K562 (cell line): ENCODE results near the gene PRDX6. TPM values are rescaled to one million over a fixed set of nuclear protein-coding genes. Genes with fewer than 3 reads are reported as not detected.

Experiments used
- ARNT ChIP-seq, 2 experiments: fragments of 450-650 bp; IDR thresholded peaks; 2 replicates each; pipeline ENCODE4 v1.6.1; 2016; ENCODE audit warnings: mild to moderate bottlenecking in 1 of 2
- ERF ChIP-seq: fragments of 450-650 bp; formaldehyde crosslinking; IDR thresholded peaks from 2 replicates; pipeline ENCODE4 v1.4.0; 2020; ENCODE audit warnings: mild to moderate bottlenecking, mixed read lengths
- GATAD2B ChIP-seq: fragments of 450-650 bp; IDR thresholded peaks from 2 replicates; pipeline ENCODE4 v1.6.1; 2017; ENCODE audit warnings: mild to moderate bottlenecking, borderline replicate concordance
- HDAC1 ChIP-seq, 2 experiments: fragments of 450-650 bp; IDR thresholded peaks; 2 replicates each; pipeline ENCODE4 v1.6.1; 2016 to 2017; ENCODE audit warnings: inconsistent platforms in 1 of 2, mild to moderate bottlenecking in 1 of 2, moderate library complexity in 1 of 2
- HDAC2 ChIP-seq: fragments of 450-650 bp; IDR thresholded peaks from 2 replicates; pipeline ENCODE4 v1.6.1; 2016; ENCODE audit warnings: mild to moderate bottlenecking
- HDAC3 ChIP-seq: fragments of 450-650 bp; IDR thresholded peaks from 2 replicates; pipeline ENCODE4 v1.6.1; 2018; ENCODE audit warnings: borderline replicate concordance, mild to moderate bottlenecking, moderate library complexity; ENCODE audit not compliant: partially characterized antibody
- NBN ChIP-seq: fragments of 450-650 bp; IDR thresholded peaks from 2 replicates; pipeline ENCODE4 v1.6.1; 2016; ENCODE audit warnings: low read depth, mild to moderate bottlenecking
- POLR2AphosphoS2 ChIP-seq: IDR thresholded peaks from 2 replicates; pipeline ENCODE4 v1.6.1; 2012; ENCODE audit warnings: low read length, improper control_type of control experiment
- PTBP1 ChIP-seq: fragments of 200-400 bp; formaldehyde crosslinking; IDR thresholded peaks from 2 replicates; pipeline ENCODE4 v1.6.1; 2017; ENCODE audit warnings: low read depth, low read length
- SIN3A ChIP-seq, 2 experiments: fragments of 150-350 bp in 1 of 2; IDR thresholded peaks; 2 replicates each; pipeline ENCODE4 v1.6.1; 2011 to 2016; ENCODE audit warnings: borderline replicate concordance in 2 of 2, low read depth in 2 of 2, low read length in 2 of 2, mild to moderate bottlenecking in 2 of 2, moderate library complexity in 2 of 2; ENCODE audit not compliant: control insufficient read depth in 1 of 2
- SRSF7 ChIP-seq: fragments of 200-400 bp; formaldehyde crosslinking; optimal IDR thresholded peaks from 2 replicates; pipeline ENCODE3; 2017; ENCODE audit warnings: mild to moderate bottlenecking, low read depth, low read length
- TEAD4 ChIP-seq, 2 experiments: sonication (generic) in 1 of 2; formaldehyde crosslinking in 1 of 2; IDR thresholded peaks; 2 replicates each; pipeline versions ENCODE4 v1.6.1 to v1.8.0; 2012 to 2022; ENCODE audit warnings: borderline replicate concordance in 1 of 2, inconsistent platforms in 1 of 2, low read length in 1 of 2, mild to moderate bottlenecking in 1 of 2, missing genetic modification reagents in 1 of 2
- ZBTB8A ChIP-seq: fragments of 450-650 bp; IDR thresholded peaks from 2 replicates; pipeline ENCODE4 v1.6.1; 2018; ENCODE audit warnings: mild to moderate bottlenecking, moderate library complexity; ENCODE audit not compliant: partially characterized antibody
- ZNF184 ChIP-seq: sonication (generic); formaldehyde crosslinking; IDR thresholded peaks from 2 replicates; pipeline ENCODE4 v1.5.0; 2020; ENCODE audit warnings: missing genetic modification reagents
- ZNF24 ChIP-seq: fragments of 450-650 bp; IDR thresholded peaks from 2 replicates; pipeline ENCODE4 v1.6.1; 2016
- ZNF408 ChIP-seq: fragments of 250-450 bp; sonication (Bioruptor Pico); IDR thresholded peaks from 2 replicates; pipeline ENCODE4 v1.4.0; 2020; ENCODE audit warnings: low read depth, mild to moderate bottlenecking, moderate library complexity
- polyA plus RNA-seq, 8 experiments: library from polyadenylated mRNA; depleted of rRNA in 4 of 8; stranded (reverse) in 5 of 8; unstranded in 3 of 8; fragments of >200 nt; fragmentation: Nextera tagmentation in 2 of 8; fragmentation: Illumina TruSeq in 1 of 8; extraction: Ambion mirVana in 2 of 8; extraction: Trizol in 1 of 8; gene quantifications; 2 replicates each; pipeline versions ENCODE4 v1.2.1 to v1.2.3, GENCODE V29; 2011 to 2014; ENCODE audit warnings: inconsistent platforms in 1 of 8, missing spikeins in 1 of 8
- total RNA-seq, 7 experiments: library from RNA; depleted of rRNA in 6 of 7; stranded (reverse); fragments of >200 nt in 6 of 7; fragmentation: Illumina TruSeq in 2 of 7; extraction: Trizol in 2 of 7; gene quantifications; 2 replicates each; pipeline versions ENCODE4 v1.2.1 to v1.2.3, GENCODE V29; 2011 to 2021; ENCODE audit warnings: low replicate concordance in 1 of 7
- TF ChIP-seq, protein P1 (sequence below): sonication (generic); formaldehyde crosslinking; IDR thresholded peaks from 2 replicates; pipeline ENCODE4 v1.8.0; 2022; ENCODE audit warnings: missing genetic modification reagents, mild to moderate bottlenecking, borderline replicate concordance
- TF ChIP-seq, protein P2 (sequence below): IDR thresholded peaks from 2 replicates; pipeline ENCODE4 v1.6.1; 2011; ENCODE audit warnings: borderline replicate concordance, low read depth, mild to moderate bottlenecking, moderate library complexity, low read length; ENCODE audit not compliant: insufficient read depth, poor library complexity, severe bottlenecking
- TF ChIP-seq, protein P3 (sequence below), 2 experiments: fragments of 450-650 bp in 1 of 2; sonication (generic) in 1 of 2; formaldehyde crosslinking in 1 of 2; IDR thresholded peaks in 1 of 2; conservative IDR thresholded peaks in 1 of 2; 2 replicates each; pipeline versions ENCODE4 v1.6.1 to v1.8.1; 2016 to 2023; ENCODE audit warnings: mild to moderate bottlenecking in 2 of 2, moderate library complexity in 2 of 2, inconsistent platforms in 1 of 2, missing genetic modification reagents in 1 of 2
- TF ChIP-seq, protein P4 (sequence below): fragments of 450-650 bp; IDR thresholded peaks from 2 replicates; pipeline ENCODE4 v1.6.1; 2017; ENCODE audit warnings: mild to moderate bottlenecking, moderate library complexity

The PRDX6 gene
- total and polyA plus RNA-seq, 9 of the 15 experiments (the other 6 are each of a cell fraction or from before 2014, with no cell fraction given), result 277 to 1,082 (median 610) TPM

DNA sequence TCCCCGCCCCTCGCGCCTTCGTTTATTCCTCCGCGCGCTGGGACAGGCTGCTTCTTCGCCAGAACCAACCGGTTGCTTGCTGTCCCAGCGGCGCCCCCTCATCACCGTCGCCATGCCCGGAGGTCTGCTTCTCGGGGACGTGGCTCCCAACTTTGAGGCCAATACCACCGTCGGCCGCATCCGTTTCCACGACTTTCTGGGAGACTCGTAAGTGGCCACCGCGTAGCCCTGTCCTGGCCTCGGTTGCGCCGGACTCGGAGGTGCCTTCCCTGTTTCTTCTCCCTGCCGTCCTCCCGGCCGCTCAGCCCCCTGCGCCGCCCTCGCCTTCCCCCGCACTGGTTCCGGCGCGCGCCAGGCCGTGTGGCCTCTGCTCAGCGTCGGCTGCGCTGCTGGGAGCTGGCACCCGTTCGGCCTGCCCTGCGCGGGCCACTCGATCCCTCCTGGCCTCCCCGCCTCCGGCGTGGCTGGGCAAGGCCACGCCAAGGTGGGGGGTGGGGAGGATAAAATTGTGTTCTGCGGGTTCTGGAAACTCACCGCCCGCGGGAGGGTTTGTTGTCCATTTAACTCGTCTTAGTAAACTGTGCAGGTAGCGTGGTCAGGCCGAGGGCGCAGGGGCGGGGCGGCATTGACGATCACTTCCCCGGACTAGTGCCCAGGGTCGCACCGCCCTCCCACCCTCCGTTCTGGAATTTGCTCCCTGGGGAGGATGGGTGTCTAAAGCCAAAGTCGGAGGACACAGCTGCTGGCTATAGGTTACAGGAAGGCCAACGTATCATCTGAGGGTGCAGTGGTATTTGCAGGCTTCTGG is at the start of gene PRDX6 (continued):
- TF ChIP-seq, protein P1, sequence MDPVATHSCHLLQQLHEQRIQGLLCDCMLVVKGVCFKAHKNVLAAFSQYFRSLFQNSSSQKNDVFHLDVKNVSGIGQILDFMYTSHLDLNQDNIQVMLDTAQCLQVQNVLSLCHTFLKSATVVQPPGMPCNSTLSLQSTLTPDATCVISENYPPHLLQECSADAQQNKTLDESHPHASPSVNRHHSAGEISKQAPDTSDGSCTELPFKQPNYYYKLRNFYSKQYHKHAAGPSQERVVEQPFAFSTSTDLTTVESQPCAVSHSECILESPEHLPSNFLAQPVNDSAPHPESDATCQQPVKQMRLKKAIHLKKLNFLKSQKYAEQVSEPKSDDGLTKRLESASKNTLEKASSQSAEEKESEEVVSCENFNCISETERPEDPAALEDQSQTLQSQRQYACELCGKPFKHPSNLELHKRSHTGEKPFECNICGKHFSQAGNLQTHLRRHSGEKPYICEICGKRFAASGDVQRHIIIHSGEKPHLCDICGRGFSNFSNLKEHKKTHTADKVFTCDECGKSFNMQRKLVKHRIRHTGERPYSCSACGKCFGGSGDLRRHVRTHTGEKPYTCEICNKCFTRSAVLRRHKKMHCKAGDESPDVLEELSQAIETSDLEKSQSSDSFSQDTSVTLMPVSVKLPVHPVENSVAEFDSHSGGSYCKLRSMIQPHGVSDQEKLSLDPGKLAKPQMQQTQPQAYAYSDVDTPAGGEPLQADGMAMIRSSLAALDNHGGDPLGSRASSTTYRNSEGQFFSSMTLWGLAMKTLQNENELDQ (CRISPR knock-in tag), result no peak
- TF ChIP-seq ZNF184 (CRISPR knock-in tag) (no peak), TEAD4 (IDR thresholded peaks at IDR 0.05; ENCODE audit: low read length) (no peak), TEAD4 (CRISPR knock-in tag; IDR thresholded peaks at IDR 0.05; ENCODE audit: borderline replicate concordance) (no peak), SRSF7 (no peak), PTBP1 (0 out of 2 replicates have a peak, but pooled peaks have one; percentile 46), ZNF408 (CRISPR knock-in tag) (no peak), ZNF24 (no peak), POLR2AphosphoS2 (no peak), GATAD2B (no peak), SIN3A (IDR thresholded peaks at IDR 0.05; ENCODE audit: borderline replicate concordance in 2 of 2, control insufficient read depth in 1 of 2, low read depth in 2 of 2, low read length in 2 of 2) (peak; percentile 7 to 68; a peak in 2 of 4 replicates), HDAC2 (no peak), NBN (peak; percentile 65), ZBTB8A (no peak), ERF (CRISPR knock-in tag) (peak; percentile 92), HDAC3 (no peak), ARNT (IDR thresholded peaks at IDR 0.05) (no peak), HDAC1 (IDR thresholded peaks at IDR 0.05) (no peak; a peak in 2 of 4 replicates)
- TF ChIP-seq, protein P2, sequence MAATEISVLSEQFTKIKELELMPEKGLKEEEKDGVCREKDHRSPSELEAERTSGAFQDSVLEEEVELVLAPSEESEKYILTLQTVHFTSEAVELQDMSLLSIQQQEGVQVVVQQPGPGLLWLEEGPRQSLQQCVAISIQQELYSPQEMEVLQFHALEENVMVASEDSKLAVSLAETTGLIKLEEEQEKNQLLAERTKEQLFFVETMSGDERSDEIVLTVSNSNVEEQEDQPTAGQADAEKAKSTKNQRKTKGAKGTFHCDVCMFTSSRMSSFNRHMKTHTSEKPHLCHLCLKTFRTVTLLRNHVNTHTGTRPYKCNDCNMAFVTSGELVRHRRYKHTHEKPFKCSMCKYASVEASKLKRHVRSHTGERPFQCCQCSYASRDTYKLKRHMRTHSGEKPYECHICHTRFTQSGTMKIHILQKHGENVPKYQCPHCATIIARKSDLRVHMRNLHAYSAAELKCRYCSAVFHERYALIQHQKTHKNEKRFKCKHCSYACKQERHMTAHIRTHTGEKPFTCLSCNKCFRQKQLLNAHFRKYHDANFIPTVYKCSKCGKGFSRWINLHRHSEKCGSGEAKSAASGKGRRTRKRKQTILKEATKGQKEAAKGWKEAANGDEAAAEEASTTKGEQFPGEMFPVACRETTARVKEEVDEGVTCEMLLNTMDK, result no peak
- TF ChIP-seq, protein P3, sequence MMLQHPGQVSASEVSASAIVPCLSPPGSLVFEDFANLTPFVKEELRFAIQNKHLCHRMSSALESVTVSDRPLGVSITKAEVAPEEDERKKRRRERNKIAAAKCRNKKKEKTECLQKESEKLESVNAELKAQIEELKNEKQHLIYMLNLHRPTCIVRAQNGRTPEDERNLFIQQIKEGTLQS (IDR thresholded peaks at IDR 0.05), result no peak
- TF ChIP-seq, protein P3 (CRISPR knock-in tag; conservative IDR thresholded peaks at IDR 0.05), result peak; percentile 29; the same call in 1 of the 2 replicates
- TF ChIP-seq, protein P4, sequence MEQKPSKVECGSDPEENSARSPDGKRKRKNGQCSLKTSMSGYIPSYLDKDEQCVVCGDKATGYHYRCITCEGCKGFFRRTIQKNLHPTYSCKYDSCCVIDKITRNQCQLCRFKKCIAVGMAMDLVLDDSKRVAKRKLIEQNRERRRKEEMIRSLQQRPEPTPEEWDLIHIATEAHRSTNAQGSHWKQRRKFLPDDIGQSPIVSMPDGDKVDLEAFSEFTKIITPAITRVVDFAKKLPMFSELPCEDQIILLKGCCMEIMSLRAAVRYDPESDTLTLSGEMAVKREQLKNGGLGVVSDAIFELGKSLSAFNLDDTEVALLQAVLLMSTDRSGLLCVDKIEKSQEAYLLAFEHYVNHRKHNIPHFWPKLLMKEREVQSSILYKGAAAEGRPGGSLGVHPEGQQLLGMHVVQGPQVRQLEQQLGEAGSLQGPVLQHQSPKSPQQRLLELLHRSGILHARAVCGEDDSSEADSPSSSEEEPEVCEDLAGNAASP, result no peak
